HepG2 (cell line): Measurements from ENCODE around the gene SHF. TPM values are rescaled to one million over a fixed set of nuclear protein-coding genes. Genes with fewer than 3 reads are reported as not detected.

Experiments
- CC2D1A ChIP-seq: sonication (generic); formaldehyde crosslinking; IDR thresholded peaks from 2 replicates; pipeline ENCODE4 v1.8.1; 2023; ENCODE audit warnings: mild to moderate bottlenecking, missing genetic modification reagents
- FOSL1 ChIP-seq: sonication (generic); formaldehyde crosslinking; IDR thresholded peaks from 2 replicates; pipeline ENCODE4 v1.9.0; 2021; ENCODE audit warnings: missing genetic modification reagents, borderline replicate concordance
- HINFP ChIP-seq: sonication (generic); formaldehyde crosslinking; IDR thresholded peaks from 2 replicates; pipeline ENCODE4 v1.4.0; 2020; ENCODE audit warnings: low read depth, mild to moderate bottlenecking, missing genetic modification reagents
- HOXA3 ChIP-seq: sonication (generic); formaldehyde crosslinking; IDR thresholded peaks from 2 replicates; pipeline ENCODE4 v1.5.0; 2020; ENCODE audit warnings: missing genetic modification reagents
- MEF2D ChIP-seq: sonication (generic); formaldehyde crosslinking; IDR thresholded peaks from 2 replicates; pipeline ENCODE4 v1.5.1; 2020; ENCODE audit warnings: mild to moderate bottlenecking, missing genetic modification reagents
- MEIS2 ChIP-seq: sonication (generic); formaldehyde crosslinking; IDR thresholded peaks from 2 replicates; pipeline ENCODE4 v1.9.0; 2021; ENCODE audit warnings: mild to moderate bottlenecking, missing genetic modification reagents
- MTA1 ChIP-seq: sonication (generic); formaldehyde crosslinking; IDR thresholded peaks from 2 replicates; pipeline ENCODE4 v1.4.0; 2020; ENCODE audit warnings: missing genetic modification reagents, mild to moderate bottlenecking, borderline replicate concordance
- MXI1 ChIP-seq: IDR thresholded peaks from 3 replicates; pipeline ENCODE4 v1.6.1; 2012; ENCODE audit warnings: low read depth, low read length, inconsistent platforms, borderline replicate concordance
- RFX1 ChIP-seq: fragments of 450-650 bp; IDR thresholded peaks from 2 replicates; pipeline ENCODE4 v1.6.1; 2017
- SNAPC2 ChIP-seq: sonication (generic); formaldehyde crosslinking; IDR thresholded peaks from 2 replicates; pipeline ENCODE4 v1.8.1; 2022; ENCODE audit warnings: mild to moderate bottlenecking, missing genetic modification reagents
- TOE1 ChIP-seq: sonication (generic); formaldehyde crosslinking; IDR thresholded peaks from 2 replicates; pipeline ENCODE4 v1.4.0; 2020; ENCODE audit warnings: mild to moderate bottlenecking, missing genetic modification reagents
- ZBTB34 ChIP-seq: sonication (generic); formaldehyde crosslinking; IDR thresholded peaks from 2 replicates; pipeline ENCODE4 v1.8.0; 2022; ENCODE audit warnings: mild to moderate bottlenecking, missing genetic modification reagents
- ZBTB43 ChIP-seq: sonication (generic); formaldehyde crosslinking; conservative IDR thresholded peaks from 2 replicates; pipeline ENCODE4 v1.4.0; 2020; ENCODE audit warnings: missing genetic modification reagents
- ZBTB8A ChIP-seq: sonication (generic); formaldehyde crosslinking; IDR thresholded peaks from 2 replicates; pipeline ENCODE4 v1.4.0; 2020; ENCODE audit warnings: mild to moderate bottlenecking, low read depth, missing genetic modification reagents, borderline replicate concordance
- ZMAT3 ChIP-seq: sonication (generic); formaldehyde crosslinking; conservative IDR thresholded peaks from 2 replicates; pipeline ENCODE4 v1.7.0; 2021; ENCODE audit warnings: missing genetic modification reagents
- ZNF280D ChIP-seq: sonication (generic); formaldehyde crosslinking; IDR thresholded peaks from 2 replicates; pipeline ENCODE4 v1.5.1; 2020; ENCODE audit warnings: mild to moderate bottlenecking, missing genetic modification reagents
- ZNF337 ChIP-seq: sonication (generic); formaldehyde crosslinking; IDR thresholded peaks from 2 replicates; pipeline ENCODE4 v1.5.1; 2020; ENCODE audit warnings: missing genetic modification reagents, low read depth, mild to moderate bottlenecking, borderline replicate concordance
- ZNF513 ChIP-seq: sonication (generic); formaldehyde crosslinking; conservative IDR thresholded peaks from 2 replicates; pipeline ENCODE4 v1.5.0; 2020; ENCODE audit warnings: missing genetic modification reagents
- ZNF792 ChIP-seq: IDR thresholded peaks from 2 replicates; pipeline ENCODE4 v1.6.1; 2016
- ZNF878 ChIP-seq: sonication (generic); formaldehyde crosslinking; IDR thresholded peaks from 2 replicates; pipeline ENCODE4 v1.8.1; 2023; ENCODE audit warnings: mild to moderate bottlenecking, missing genetic modification reagents, moderate library complexity
- polyA plus RNA-seq, 8 experiments: library from polyadenylated mRNA; depleted of rRNA in 3 of 8; stranded (reverse) in 7 of 8; unstranded in 1 of 8; fragments of >200 nt; fragmentation: Illumina TruSeq in 4 of 8; extraction: Trizol in 4 of 8; gene quantifications; 2 replicates each; pipeline versions ENCODE4 v1.2.1 to v1.2.3, GENCODE V29; 2011 to 2016; ENCODE audit warnings: low read depth in 4 of 8, missing spikeins in 1 of 8, mixed read lengths in 1 of 8; ENCODE audit not compliant: insufficient read depth in 1 of 8
- total RNA-seq, 5 experiments: library from RNA; depleted of rRNA; stranded (reverse); fragments of >200 nt; fragmentation: Illumina TruSeq; extraction: Trizol; gene quantifications; 2 replicates each; pipeline ENCODE4 v1.2.3, GENCODE V29; 2016; ENCODE audit warnings: low read depth in 1 of 5

SHF gene
- total and polyA plus RNA-seq, 2 of the 13 experiments (the other 11 are each of a cell fraction or from before 2014, with no cell fraction given): 20.9 to 25.5 TPM

- TF ChIP-seq ZNF280D (CRISPR knock-in tag): no peak
- TF ChIP-seq FOSL1 (CRISPR knock-in tag): peak; percentile 32; the same call in 1 of the 2 replicates
- TF ChIP-seq ZNF337 (CRISPR knock-in tag): no peak
- TF ChIP-seq ZBTB8A (CRISPR knock-in tag): no peak
- peak; percentile 77; the same call in 1 of the 2 replicates for TF ChIP-seq ZNF792 (CRISPR knock-in tag)
- peak; percentile 78; the same call in 1 of the 2 replicates for TF ChIP-seq ZBTB34 (CRISPR knock-in tag)
- peak; percentile 73; the same call in 1 of the 2 replicates for TF ChIP-seq ZBTB43 (CRISPR knock-in tag)
- no peak for TF ChIP-seq CC2D1A
- peak; percentile 86 for TF ChIP-seq MTA1 (CRISPR knock-in tag)
- peak; percentile 42; the same call in 1 of the 2 replicates for TF ChIP-seq HINFP (CRISPR knock-in tag)
- TF ChIP-seq RFX1: no peak
- peak; percentile 56; the same call in 2 of the 3 replicates for TF ChIP-seq MXI1
- TF ChIP-seq HOXA3 (CRISPR knock-in tag): peak; percentile 84; the same call in 1 of the 2 replicates
- TF ChIP-seq ZNF513: peak; percentile 43; the same call in 1 of the 2 replicates
- no peak for TF ChIP-seq MEF2D (CRISPR knock-in tag)
- peak; percentile 72; the same call in 1 of the 2 replicates for TF ChIP-seq TOE1 (CRISPR knock-in tag)
- TF ChIP-seq MEIS2 (CRISPR knock-in tag): no peak
- 0 out of 2 replicates have a peak, but pooled peaks have one; percentile 73 for TF ChIP-seq SNAPC2 (CRISPR knock-in tag)
- no peak for TF ChIP-seq ZMAT3
- TF ChIP-seq ZNF878 (CRISPR knock-in tag): no peak
Measured at GRCh38 chr15:45200001-45200798, 12.4 kb upstream of the SHF start (continued).
